ENCODE measurements around the gene FYN. TPM values are rescaled to one million over a fixed set of nuclear protein-coding genes. Genes with fewer than 3 reads are reported as not detected.

The FYN gene
- total RNA-seq, 4 donors from 2014 or later, result 16.3 to 288 (median 52.2) TPM

DNA sequence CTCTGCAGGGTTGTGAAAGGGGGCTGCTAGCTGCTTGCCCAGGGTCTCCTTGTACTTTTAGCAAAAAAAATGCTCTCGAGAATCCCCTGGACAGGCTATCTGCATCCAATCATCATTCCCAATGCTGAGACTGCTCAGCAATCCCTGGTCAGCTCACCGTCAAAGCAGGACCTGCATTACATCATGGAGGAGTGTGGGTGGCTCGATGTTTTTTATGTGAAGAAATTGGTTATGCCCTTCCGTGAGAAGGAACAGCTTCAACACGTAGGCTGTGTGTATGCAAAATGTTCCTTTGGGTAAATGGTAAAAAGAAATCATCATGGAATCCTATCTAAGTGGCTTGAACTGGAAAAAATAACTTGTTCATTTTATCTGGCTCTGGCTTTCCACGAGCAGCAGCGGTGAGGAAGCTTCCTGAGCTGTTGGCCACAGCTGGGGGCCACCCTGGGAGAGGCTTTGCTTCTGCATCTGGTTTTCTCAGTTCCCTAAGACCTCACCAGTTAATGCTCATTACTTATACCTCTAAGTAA lies 111.4 kb downstream of the FYN start:
- no peak overlapping the region for H3K4me3 ChIP-seq
- no peaks in the 10 kb centered on the region for H3K27me3 ChIP-seq
- H3K36me3 ChIP-seq, result no peaks in the 10 kb centered on the region
- peaks cover 0 to 51% (median 15%) of the 10 kb centered on the region in 4 donors for H3K4me1 ChIP-seq
- WGBS, 2 donors (ENCODE audit: low coverage in 1 of 2), result 44 to 61% methylated on average over 3 to 7 of the region's 7 CpGs
- peak overlapping the region; percentile 81 to 87 (median 86) for H3K27ac ChIP-seq
- no peaks in the 10 kb centered on the region for H3K9me3 ChIP-seq
- intact Hi-C loops (cut with DNase I; ENCODE audit: low total_unique reads), result no loop called here
- TF ChIP-seq POLR2A (IDR thresholded peaks at IDR 0.05), result no peak
- TF ChIP-seq POLR2AphosphoS5 (IDR thresholded peaks at IDR 0.05), result no peak
- TF ChIP-seq, protein P1, sequence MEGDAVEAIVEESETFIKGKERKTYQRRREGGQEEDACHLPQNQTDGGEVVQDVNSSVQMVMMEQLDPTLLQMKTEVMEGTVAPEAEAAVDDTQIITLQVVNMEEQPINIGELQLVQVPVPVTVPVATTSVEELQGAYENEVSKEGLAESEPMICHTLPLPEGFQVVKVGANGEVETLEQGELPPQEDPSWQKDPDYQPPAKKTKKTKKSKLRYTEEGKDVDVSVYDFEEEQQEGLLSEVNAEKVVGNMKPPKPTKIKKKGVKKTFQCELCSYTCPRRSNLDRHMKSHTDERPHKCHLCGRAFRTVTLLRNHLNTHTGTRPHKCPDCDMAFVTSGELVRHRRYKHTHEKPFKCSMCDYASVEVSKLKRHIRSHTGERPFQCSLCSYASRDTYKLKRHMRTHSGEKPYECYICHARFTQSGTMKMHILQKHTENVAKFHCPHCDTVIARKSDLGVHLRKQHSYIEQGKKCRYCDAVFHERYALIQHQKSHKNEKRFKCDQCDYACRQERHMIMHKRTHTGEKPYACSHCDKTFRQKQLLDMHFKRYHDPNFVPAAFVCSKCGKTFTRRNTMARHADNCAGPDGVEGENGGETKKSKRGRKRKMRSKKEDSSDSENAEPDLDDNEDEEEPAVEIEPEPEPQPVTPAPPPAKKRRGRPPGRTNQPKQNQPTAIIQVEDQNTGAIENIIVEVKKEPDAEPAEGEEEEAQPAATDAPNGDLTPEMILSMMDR (IDR thresholded peaks at IDR 0.05), result no peak
- no peak for TF ChIP-seq EP300 (IDR thresholded peaks at IDR 0.05; ENCODE audit: low read depth)
- DNase-seq, result no peak
- in situ Hi-C loops (cut with MboI; ENCODE audit: low pct_ligation_motif_present in 1 of 4, low pct_unique_long_range_greater_than_20kb in 1 of 4, low sequenced_read_pairs in 3 of 4), result no loop called here

GRCh38 chr6:111761212-111761611 lies 112.0 kb downstream of the FYN start:
- peak overlapping the region; percentile 81 to 87 (median 86) for H3K27ac ChIP-seq
- no peaks in the 10 kb centered on the region for H3K9me3 ChIP-seq
- H3K27me3 ChIP-seq, result no peaks in the 10 kb centered on the region
- H3K4me1 ChIP-seq, result peaks cover 0 to 54% (median 15%) of the 10 kb centered on the region in 4 donors
- intact Hi-C loops (cut with DNase I; ENCODE audit: low total_unique reads) (no loop called here), in situ Hi-C loops (cut with MboI; ENCODE audit: low pct_ligation_motif_present in 1 of 4, low pct_unique_long_range_greater_than_20kb in 1 of 4, low sequenced_read_pairs in 3 of 4) (no loop called here)
- 45 to 69% methylated on average over 2 of the region's 2 CpGs for WGBS, 2 donors (ENCODE audit: low coverage in 1 of 2)
- no peak for TF ChIP-seq POLR2AphosphoS5 (IDR thresholded peaks at IDR 0.05)
- no peak for TF ChIP-seq EP300 (IDR thresholded peaks at IDR 0.05; ENCODE audit: low read depth)
- TF ChIP-seq, protein P1 (IDR thresholded peaks at IDR 0.05), result no peak
- TF ChIP-seq POLR2A (IDR thresholded peaks at IDR 0.05), result no peak
- H3K36me3 ChIP-seq, result no peaks in the 10 kb centered on the region
- no peak for DNase-seq
- H3K4me3 ChIP-seq, result no peak overlapping the region

GRCh38 chr6:111759836-111760785 lies 113.1 kb downstream of the FYN start:
- no peak for DNase-seq

More at GRCh38 chr6:111759836-111760785, 113.1 kb downstream of the FYN start:
- no peaks in the 10 kb centered on the region for H3K36me3 ChIP-seq
- TF ChIP-seq POLR2A (IDR thresholded peaks at IDR 0.05) (no peak), POLR2AphosphoS5 (IDR thresholded peaks at IDR 0.05) (peak; percentile 4 to 53 (median 52)), EP300 (IDR thresholded peaks at IDR 0.05; ENCODE audit: low read depth) (peak; percentile 32)
- TF ChIP-seq, protein P1 (IDR thresholded peaks at IDR 0.05), result no peak
- peak overlapping the region in 2 of 4 donors; percentile 19 to 21 for H3K4me3 ChIP-seq
- H3K27me3 ChIP-seq, result no peaks in the 10 kb centered on the region
- intact Hi-C loops (cut with DNase I; ENCODE audit: low total_unique reads), result no loop called here
- H3K9me3 ChIP-seq, result no peaks in the 10 kb centered on the region
- H3K4me1 ChIP-seq, result peaks cover 0 to 54% (median 15%) of the 10 kb centered on the region in 4 donors
- WGBS, 2 donors (ENCODE audit: low coverage in 1 of 2), result 34 to 64% methylated on average over 9 to 18 of the region's 18 CpGs
- peak overlapping the region; percentile 81 to 87 (median 86) for H3K27ac ChIP-seq
- in situ Hi-C loops (cut with MboI; ENCODE audit: low pct_ligation_motif_present in 1 of 4, low pct_unique_long_range_greater_than_20kb in 1 of 4, low sequenced_read_pairs in 3 of 4), result no loop called here

Data from transverse colon (tissue), 4 donors.